ENCODE data around the gene ING3. TPM values are rescaled to one million over a fixed set of nuclear protein-coding genes. Genes with fewer than 3 reads are reported as not detected.
A peak's percentile ranks its signal among the peaks of the same experiment; 100 is the strongest.
"Not testable (repeated sequence)": the region's sequence is repeated elsewhere in the genome, so short reads cannot be mapped to it uniquely, and the experiment has no call there.

ING3 gene
- polyA plus RNA-seq, 4 donors: 9.4 to 21.8 (median 12.7) TPM

- H3K36me3 ChIP-seq (ENCODE audit: control insufficient read depth in 3 of 3, insufficient read depth in 2 of 3, low read depth in 1 of 3, low read length in 3 of 3): no peaks in the 10 kb centered on the region
- H3K27me3 ChIP-seq (ENCODE audit: control insufficient read depth in 3 of 3, insufficient read depth in 3 of 3, low read length in 3 of 3): no peaks in the 10 kb centered on the region
- no peak for FAIRE-seq
- no peaks in the 10 kb centered on the region for H3K9me3 ChIP-seq (ENCODE audit: control insufficient read depth in 2 of 2, insufficient read depth in 1 of 2, low read depth in 1 of 2, low read length in 1 of 2)
- no peak overlapping the region for H3K27ac ChIP-seq (ENCODE audit: low read depth in 1 of 3, low read length in 2 of 3)
- H3K4me1 ChIP-seq (ENCODE audit: control insufficient read depth in 3 of 3, insufficient read depth in 2 of 3, low read depth in 1 of 3, low read length in 2 of 3): no peaks in the 10 kb centered on the region
- DNase-seq: no peak
- H3K4me3 ChIP-seq (ENCODE audit: low read depth in 1 of 3, low read length in 3 of 3): no peak overlapping the region
- WGBS, 3 donors: 86 to 91% (median 89%) methylated on average over 1 of the region's 1 CpG
Measured at GRCh38 chr7:120981117-120981516, 30.5 kb downstream of the ING3 start.

- no peaks in the 10 kb centered on the region for H3K27me3 ChIP-seq (ENCODE audit: control insufficient read depth in 3 of 3, insufficient read depth in 3 of 3, low read length in 3 of 3)
- FAIRE-seq (no peak), DNase-seq (no peak)
- WGBS, 3 donors: 67 to 87% (median 72%) methylated on average over 4 of the region's 4 CpGs
- H3K27ac ChIP-seq (ENCODE audit: low read depth in 1 of 3, low read length in 2 of 3): no peak overlapping the region
- H3K36me3 ChIP-seq (ENCODE audit: control insufficient read depth in 3 of 3, insufficient read depth in 2 of 3, low read depth in 1 of 3, low read length in 3 of 3): no peaks in the 10 kb centered on the region
- no peak overlapping the region for H3K4me3 ChIP-seq (ENCODE audit: low read depth in 1 of 3, low read length in 3 of 3)
- no peaks in the 10 kb centered on the region for H3K4me1 ChIP-seq (ENCODE audit: control insufficient read depth in 3 of 3, insufficient read depth in 2 of 3, low read depth in 1 of 3, low read length in 2 of 3)
- H3K9me3 ChIP-seq (ENCODE audit: control insufficient read depth in 2 of 2, insufficient read depth in 1 of 2, low read depth in 1 of 2, low read length in 1 of 2): no peaks in the 10 kb centered on the region
Measured at GRCh38 chr7:120981888-120982615, 31.5 kb downstream of the ING3 start.

- H3K9me3 ChIP-seq (ENCODE audit: control insufficient read depth in 2 of 2, insufficient read depth in 1 of 2, low read depth in 1 of 2, low read length in 1 of 2); H3K4me1 ChIP-seq (ENCODE audit: control insufficient read depth in 3 of 3, insufficient read depth in 2 of 3, low read depth in 1 of 3, low read length in 2 of 3); H3K27ac ChIP-seq (ENCODE audit: low read depth in 1 of 3, low read length in 2 of 3); H3K4me3 ChIP-seq (ENCODE audit: low read depth in 1 of 3, low read length in 3 of 3); FAIRE-seq; DNase-seq; H3K27me3 ChIP-seq (ENCODE audit: control insufficient read depth in 3 of 3, insufficient read depth in 3 of 3, low read length in 3 of 3); H3K36me3 ChIP-seq (ENCODE audit: control insufficient read depth in 3 of 3, insufficient read depth in 2 of 3, low read depth in 1 of 3, low read length in 3 of 3): not testable (repeated sequence)
- WGBS, 3 donors: 93 to 97% (median 97%) methylated on average over 5 of the region's 8 CpGs
Measured at GRCh38 chr7:120983592-120983991, 33.0 kb downstream of the ING3 start.

- DNase-seq: no peak
- no peak for FAIRE-seq
- H3K36me3 ChIP-seq (ENCODE audit: control insufficient read depth in 3 of 3, insufficient read depth in 2 of 3, low read depth in 1 of 3, low read length in 3 of 3): no peaks in the 10 kb centered on the region
Measured at GRCh38 chr7:120984406-120984805, 33.8 kb downstream of the ING3 start.

GRCh38 chr7:120985130-120985758, 34.7 kb downstream of the ING3 start:
- 11 to 31% (median 26%) methylated on average over 2 of the region's 2 CpGs for WGBS, 3 donors
- H3K4me3 ChIP-seq (ENCODE audit: low read depth in 1 of 3, low read length in 3 of 3): no peak overlapping the region
- peaks cover 0 to 10% (median 0%) of the 10 kb centered on the region in 3 donors for H3K4me1 ChIP-seq (ENCODE audit: control insufficient read depth in 3 of 3, insufficient read depth in 2 of 3, low read depth in 1 of 3, low read length in 2 of 3)
- H3K27ac ChIP-seq (ENCODE audit: low read depth in 1 of 3, low read length in 2 of 3): no peak overlapping the region
- peaks cover 0 to 5% (median 0%) of the 10 kb centered on the region in 3 donors for H3K27me3 ChIP-seq (ENCODE audit: control insufficient read depth in 3 of 3, insufficient read depth in 3 of 3, low read length in 3 of 3)
- no peaks in the 10 kb centered on the region for H3K36me3 ChIP-seq (ENCODE audit: control insufficient read depth in 3 of 3, insufficient read depth in 2 of 3, low read depth in 1 of 3, low read length in 3 of 3)
- peak in 1 of 2 donors; percentile 6 for DNase-seq
- no peaks in the 10 kb centered on the region for H3K9me3 ChIP-seq (ENCODE audit: control insufficient read depth in 2 of 2, insufficient read depth in 1 of 2, low read depth in 1 of 2, low read length in 1 of 2)
- FAIRE-seq: no peak

More at GRCh38 chr7:120984406-120984805, 33.8 kb downstream of the ING3 start:
- Histone ChIP-seq H3K27ac (ENCODE audit: low read depth in 1 of 3, low read length in 2 of 3) (no peak overlapping the region), H3K4me1 (ENCODE audit: control insufficient read depth in 3 of 3, insufficient read depth in 2 of 3, low read depth in 1 of 3, low read length in 2 of 3) (peaks cover 0 to 10% (median 0%) of the 10 kb centered on the region in 3 donors), H3K27me3 (ENCODE audit: control insufficient read depth in 3 of 3, insufficient read depth in 3 of 3, low read length in 3 of 3) (no peaks in the 10 kb centered on the region), H3K4me3 (ENCODE audit: low read depth in 1 of 3, low read length in 3 of 3) (no peak overlapping the region), H3K9me3 (ENCODE audit: control insufficient read depth in 2 of 2, insufficient read depth in 1 of 2, low read depth in 1 of 2, low read length in 1 of 2) (no peaks in the 10 kb centered on the region)
- WGBS, 3 donors: 89 to 98% (median 95%) methylated on average over 3 of the region's 3 CpGs

GRCh38 chr7:120985839-120986238, 35.3 kb downstream of the ING3 start:
- no peak for FAIRE-seq
- Histone ChIP-seq H3K27ac (ENCODE audit: low read depth in 1 of 3, low read length in 2 of 3) (no peak overlapping the region), H3K36me3 (ENCODE audit: control insufficient read depth in 3 of 3, insufficient read depth in 2 of 3, low read depth in 1 of 3, low read length in 3 of 3) (no peaks in the 10 kb centered on the region), H3K27me3 (ENCODE audit: control insufficient read depth in 3 of 3, insufficient read depth in 3 of 3, low read length in 3 of 3) (peaks cover 0 to 5% (median 0%) of the 10 kb centered on the region in 3 donors), H3K4me3 (ENCODE audit: low read depth in 1 of 3, low read length in 3 of 3) (no peak overlapping the region), H3K4me1 (ENCODE audit: control insufficient read depth in 3 of 3, insufficient read depth in 2 of 3, low read depth in 1 of 3, low read length in 2 of 3) (peaks cover 0 to 10% (median 0%) of the 10 kb centered on the region in 3 donors), H3K9me3 (ENCODE audit: control insufficient read depth in 2 of 2, insufficient read depth in 1 of 2, low read depth in 1 of 2, low read length in 1 of 2) (no peaks in the 10 kb centered on the region)
- no peak for DNase-seq
- WGBS, 3 donors: 77 to 80% (median 79%) methylated on average over 2 of the region's 2 CpGs

GRCh38 chr7:120986650-120987049, 36.1 kb downstream of the ING3 start:
- Histone ChIP-seq H3K4me3 (ENCODE audit: low read depth in 1 of 3, low read length in 3 of 3) (no peak overlapping the region), H3K9me3 (ENCODE audit: control insufficient read depth in 2 of 2, insufficient read depth in 1 of 2, low read depth in 1 of 2, low read length in 1 of 2) (no peaks in the 10 kb centered on the region), H3K27me3 (ENCODE audit: control insufficient read depth in 3 of 3, insufficient read depth in 3 of 3, low read length in 3 of 3) (peaks cover 0 to 5% (median 0%) of the 10 kb centered on the region in 3 donors), H3K27ac (ENCODE audit: low read depth in 1 of 3, low read length in 2 of 3) (no peak overlapping the region), H3K4me1 (ENCODE audit: control insufficient read depth in 3 of 3, insufficient read depth in 2 of 3, low read depth in 1 of 3, low read length in 2 of 3) (peaks cover 0 to 10% (median 0%) of the 10 kb centered on the region in 3 donors), H3K36me3 (ENCODE audit: control insufficient read depth in 3 of 3, insufficient read depth in 2 of 3, low read depth in 1 of 3, low read length in 3 of 3) (no peaks in the 10 kb centered on the region)
- DNase-seq: no peak
- 38 to 75% (median 48%) methylated on average over 2 of the region's 2 CpGs for WGBS, 3 donors
- FAIRE-seq: no peak

- peaks cover 0 to 5% (median 0%) of the 10 kb centered on the region in 3 donors for H3K27me3 ChIP-seq (ENCODE audit: control insufficient read depth in 3 of 3, insufficient read depth in 3 of 3, low read length in 3 of 3)
- DNase-seq: no peak
- H3K9me3 ChIP-seq (ENCODE audit: control insufficient read depth in 2 of 2, insufficient read depth in 1 of 2, low read depth in 1 of 2, low read length in 1 of 2): no peaks in the 10 kb centered on the region
- peak overlapping the region in 1 of 3 donors; percentile 35 for H3K4me3 ChIP-seq (ENCODE audit: low read depth in 1 of 3, low read length in 3 of 3)
- no peak for FAIRE-seq
- peaks cover 0 to 10% (median 0%) of the 10 kb centered on the region in 3 donors for H3K4me1 ChIP-seq (ENCODE audit: control insufficient read depth in 3 of 3, insufficient read depth in 2 of 3, low read depth in 1 of 3, low read length in 2 of 3)
- 0 to 2% (median 0%) methylated on average over 3 of the region's 3 CpGs for WGBS, 3 donors
- H3K27ac ChIP-seq (ENCODE audit: low read depth in 1 of 3, low read length in 2 of 3): no peak overlapping the region
- no peaks in the 10 kb centered on the region for H3K36me3 ChIP-seq (ENCODE audit: control insufficient read depth in 3 of 3, insufficient read depth in 2 of 3, low read depth in 1 of 3, low read length in 3 of 3)
Measured at GRCh38 chr7:120987280-120987679, 36.7 kb downstream of the ING3 start.

All from small intestine (tissue), 7 donors.